Measurements from ENCODE around the gene STK38L. TPM values are rescaled to one million over a fixed set of nuclear protein-coding genes. Genes with fewer than 3 reads are reported as not detected.

STK38L gene
- total and polyA plus RNA-seq, 10 of the 15 experiments (the other 5 are each of a cell fraction or from before 2014, with no cell fraction given), result 43.0 to 154 (median 115) TPM

GRCh38 chr12:27316947-27317346 lies 72.9 kb downstream of the STK38L start (continued):
- no peak for TF ChIP-seq ZBTB40 (IDR thresholded peaks at IDR 0.05; ENCODE audit: borderline replicate concordance)
- no peak for TF ChIP-seq RBBP5 (conservative IDR thresholded peaks at IDR 0.05)
- TF ChIP-seq MLLT1 (IDR thresholded peaks at IDR 0.05), result no peak
- no peak for TF ChIP-seq EP300 (IDR thresholded peaks at IDR 0.05; ENCODE audit: borderline replicate concordance in 1 of 2, control insufficient read depth in 1 of 2, low read depth in 2 of 2, low read length in 2 of 2)
- TF ChIP-seq RCOR1 (conservative IDR thresholded peaks at IDR 0.05; ENCODE audit: low read depth, low read length), result no peak
- no peak for TF ChIP-seq ZNF592 (IDR thresholded peaks at IDR 0.05)

All from GM12878 (cell line).